Cardiac muscle cell (in vitro differentiated cells and primary cell): ENCODE results near the gene NTNG2. TPM values are rescaled to one million over a fixed set of nuclear protein-coding genes. Genes with fewer than 3 reads are reported as not detected.

ENCODE experiments used
- DNase-seq, 2 donors: peaks; one replicate each; pipeline versions ENCODE4 v3.0.0 to v3.0.0-alpha.2; 2010 to 2017; ENCODE audit warnings: low read depth in 1 of 2, low spot score in 1 of 2
- H3K27ac ChIP-seq: fragments of 200-600 bp; sonication (generic); 2 replicates; pipeline ENCODE4 v1.5.1; 2016
- H3K27me3 ChIP-seq: fragments of 200-600 bp; sonication (generic); 2 replicates; pipeline ENCODE4 v1.6.0; 2016; ENCODE audit warnings: control low read depth
- H3K36me3 ChIP-seq: fragments of 200-600 bp; sonication (generic); 2 replicates; pipeline ENCODE4 v1.5.1; 2016; ENCODE audit warnings: control low read depth
- H3K4me1 ChIP-seq: fragments of 200-600 bp; sonication (generic); 2 replicates; pipeline ENCODE4 v1.8.1; 2017; ENCODE audit warnings: low read depth, mild to moderate bottlenecking, mixed run types
- H3K4me3 ChIP-seq: fragments of 200-600 bp; sonication (generic); 2 replicates; pipeline ENCODE4 v1.5.1; 2016; ENCODE audit warnings: mild to moderate bottlenecking
- H3K9me3 ChIP-seq: fragments of 200-600 bp; sonication (generic); 2 replicates; pipeline ENCODE4 v1.5.1; 2017; ENCODE audit warnings: low read depth, mild to moderate bottlenecking, control low read depth
- CTCF ChIP-seq: IDR thresholded peaks from 2 replicates; pipeline ENCODE4 v1.5.1; 2012; ENCODE audit warnings: low read depth, mild to moderate bottlenecking, low read length
- polyA plus RNA-seq: library from polyadenylated mRNA; unstranded; fragments of >200 nt; fragmentation: Nextera tagmentation; extraction: Ambion mirVana; gene quantifications from 2 replicates; pipeline ENCODE4 v1.2.1, GENCODE V29; 2016
- total RNA-seq: library from RNA; depleted of rRNA; stranded (reverse); fragments of >200 nt; gene quantifications from 2 replicates; pipeline ENCODE4 v1.2.3, GENCODE V29; 2016

Gene NTNG2
- total and polyA plus RNA-seq, 2 experiments from 2014 or later = 1.7 to 3.5 TPM

- Histone ChIP-seq H3K27me3 (peaks cover 58% of the 10 kb centered on the region), H3K36me3 (no peaks in the 10 kb centered on the region), H3K27ac (no peak overlapping the region), H3K4me3 (no peak overlapping the region), H3K4me1 (no peaks in the 10 kb centered on the region), H3K9me3 (no peaks in the 10 kb centered on the region)
- no peak for TF ChIP-seq CTCF
- no peak for DNase-seq
These were observed 6.8 kb upstream of the NTNG2 start for GRCh38 chr9:132154863-132155567.

GRCh38 chr9:132155568-132155895 lies 6.3 kb upstream of the NTNG2 start:
- Histone ChIP-seq H3K9me3 (no peaks in the 10 kb centered on the region), H3K36me3 (no peaks in the 10 kb centered on the region), H3K4me1 (no peaks in the 10 kb centered on the region), H3K4me3 (no peak overlapping the region), H3K27ac (no peak overlapping the region), H3K27me3 (peaks cover 59% of the 10 kb centered on the region)
- no peak for DNase-seq
- no peak for TF ChIP-seq CTCF

DNA sequence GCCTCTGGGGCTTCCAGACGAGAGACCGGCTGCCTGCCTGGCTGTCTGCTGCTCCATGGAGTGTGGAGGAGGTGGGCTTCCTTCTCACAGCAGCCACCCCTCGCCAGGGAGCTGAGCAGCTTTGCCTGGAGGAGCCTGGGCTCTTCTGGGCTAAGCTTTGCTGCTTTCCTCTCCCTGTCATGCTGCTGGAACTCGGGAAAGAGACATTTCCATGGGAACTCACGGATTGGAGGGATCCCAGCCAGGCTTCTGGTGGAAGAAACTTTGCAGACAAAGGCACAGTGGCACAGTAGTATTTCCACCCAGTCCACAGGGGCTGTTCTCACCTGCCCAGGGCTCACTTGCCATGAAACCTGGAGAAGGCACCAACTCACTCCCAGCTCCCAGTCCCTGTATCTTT lies 5.6 kb upstream of the NTNG2 start:
- Histone ChIP-seq H3K9me3 (no peaks in the 10 kb centered on the region), H3K4me3 (no peak overlapping the region), H3K27me3 (peaks cover 66% of the 10 kb centered on the region), H3K27ac (no peak overlapping the region), H3K4me1 (no peaks in the 10 kb centered on the region), H3K36me3 (no peaks in the 10 kb centered on the region)
- no peak for DNase-seq
- TF ChIP-seq CTCF = no peak

GRCh38 chr9:132157347-132158116 lies 4.3 kb upstream of the NTNG2 start:
- Histone ChIP-seq H3K9me3 (no peaks in the 10 kb centered on the region), H3K4me1 (no peaks in the 10 kb centered on the region), H3K27ac (no peak overlapping the region), H3K36me3 (no peaks in the 10 kb centered on the region), H3K4me3 (no peak overlapping the region), H3K27me3 (peaks cover 78% of the 10 kb centered on the region)
- no peak for TF ChIP-seq CTCF
- no peak for DNase-seq

DNA sequence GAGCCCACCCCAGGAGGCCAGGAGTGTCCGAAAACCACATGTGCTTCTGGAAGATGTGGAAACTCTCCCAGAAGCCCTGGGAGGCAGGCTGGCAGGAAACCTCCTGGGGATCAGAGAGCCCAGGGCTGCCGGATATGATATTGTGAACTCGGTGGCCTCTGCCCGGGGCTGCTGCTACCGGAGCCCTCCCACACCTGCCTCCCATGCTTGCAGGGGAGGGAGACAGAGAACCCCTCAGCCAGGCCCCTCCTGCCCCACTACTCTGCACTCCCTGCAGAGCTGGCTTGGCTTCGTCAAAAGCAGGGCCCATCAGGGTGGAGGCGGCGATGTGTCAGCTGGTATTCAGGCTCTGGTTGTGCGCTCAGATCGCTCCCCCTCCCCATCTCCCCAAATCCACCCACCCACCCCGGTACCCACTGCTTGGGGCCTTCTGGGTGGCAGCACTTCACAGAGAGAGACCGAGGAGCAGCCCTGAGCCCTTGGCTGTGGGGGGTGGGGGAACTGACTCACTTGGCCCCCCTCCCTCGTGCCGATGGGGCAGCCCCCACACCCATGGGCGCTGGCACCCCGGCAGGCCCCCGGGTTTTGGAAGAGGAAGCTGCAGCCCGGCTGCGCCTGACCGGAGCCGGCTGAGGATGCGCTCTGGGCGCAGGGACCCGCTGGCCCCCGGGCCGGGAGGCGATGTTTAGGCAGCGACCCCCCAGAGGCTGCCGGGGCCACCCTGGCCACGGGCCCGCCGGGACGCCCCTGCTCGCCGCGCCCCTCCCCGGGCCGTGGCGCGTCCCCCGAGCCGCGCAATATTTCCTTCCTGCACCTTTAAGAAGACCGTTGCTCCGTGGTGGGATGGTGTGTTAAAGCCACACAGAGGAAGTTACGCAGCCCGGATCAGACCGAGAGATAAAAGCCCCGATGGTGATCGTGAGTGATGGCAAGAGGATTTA lies 786 bp upstream of the NTNG2 start:
- Histone ChIP-seq H3K36me3 (no peaks in the 10 kb centered on the region), H3K27me3 (peaks cover 98% of the 10 kb centered on the region), H3K4me3 (peak overlapping the region; percentile 38), H3K4me1 (peaks cover 2% of the 10 kb centered on the region), H3K27ac (no peak overlapping the region), H3K9me3 (no peaks in the 10 kb centered on the region)
- peak in 1 of 2 donors; percentile 77 for DNase-seq
- TF ChIP-seq CTCF = no peak
